GM18498 (cell line): ENCODE measurements around the gene CHST8.

ENCODE experiments used
- ATAC-seq: cut with Tn5 transposase; IDR thresholded peaks from one replicate; pipeline ENCODE4 v1.9.1; 2021; ENCODE audit warnings: mild to moderate bottlenecking, moderate library complexity; ENCODE audit not compliant: unreplicated experiment

CHST8 gene

DNA sequence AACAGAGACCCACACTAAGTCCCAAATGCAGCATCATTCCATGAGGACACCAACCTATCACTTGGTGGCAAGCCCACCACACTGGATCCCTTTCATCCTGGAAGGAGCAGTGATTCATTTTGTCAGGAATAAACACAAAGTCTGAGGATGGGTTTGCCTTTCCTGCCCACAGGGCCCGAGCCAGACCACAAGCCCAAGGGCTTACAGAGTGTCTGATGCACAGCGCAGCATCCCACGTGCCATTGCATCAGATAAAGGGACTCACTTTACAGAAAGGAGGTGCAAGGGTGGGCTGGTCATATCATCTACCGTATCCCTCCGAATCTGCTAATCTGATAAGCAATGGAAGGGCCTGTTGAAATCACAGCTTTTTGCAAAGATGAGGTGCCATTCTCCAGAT lies 162.7 kb downstream of the CHST8 start:
- ATAC-seq = no peak

- no peak for ATAC-seq
Measured at GRCh38 chr19:33785795-33786194, 164.0 kb downstream of the CHST8 start.

DNA sequence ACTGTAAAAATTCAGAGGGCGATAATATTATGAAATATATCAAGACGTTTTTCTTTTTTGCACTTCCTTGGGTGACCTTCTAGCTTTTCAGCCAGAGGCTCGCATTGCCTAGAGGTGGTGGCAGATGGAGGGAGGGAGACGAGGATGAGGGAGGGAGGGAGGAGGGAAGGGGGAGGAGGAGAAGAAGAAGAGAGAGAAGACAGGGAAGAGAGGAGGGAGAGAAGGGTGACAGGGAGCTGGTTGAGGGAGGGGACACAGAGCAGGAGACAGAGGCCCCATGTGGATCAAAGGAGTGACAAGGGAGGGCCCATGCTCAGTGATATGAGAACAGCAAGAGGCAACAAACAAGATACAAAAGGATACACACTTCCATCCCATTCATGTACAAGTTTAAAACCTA lies 166.9 kb downstream of the CHST8 start:
- no peak for ATAC-seq

- no peak for ATAC-seq
Measured at GRCh38 chr19:33789344-33789743, 167.6 kb downstream of the CHST8 start.

DNA sequence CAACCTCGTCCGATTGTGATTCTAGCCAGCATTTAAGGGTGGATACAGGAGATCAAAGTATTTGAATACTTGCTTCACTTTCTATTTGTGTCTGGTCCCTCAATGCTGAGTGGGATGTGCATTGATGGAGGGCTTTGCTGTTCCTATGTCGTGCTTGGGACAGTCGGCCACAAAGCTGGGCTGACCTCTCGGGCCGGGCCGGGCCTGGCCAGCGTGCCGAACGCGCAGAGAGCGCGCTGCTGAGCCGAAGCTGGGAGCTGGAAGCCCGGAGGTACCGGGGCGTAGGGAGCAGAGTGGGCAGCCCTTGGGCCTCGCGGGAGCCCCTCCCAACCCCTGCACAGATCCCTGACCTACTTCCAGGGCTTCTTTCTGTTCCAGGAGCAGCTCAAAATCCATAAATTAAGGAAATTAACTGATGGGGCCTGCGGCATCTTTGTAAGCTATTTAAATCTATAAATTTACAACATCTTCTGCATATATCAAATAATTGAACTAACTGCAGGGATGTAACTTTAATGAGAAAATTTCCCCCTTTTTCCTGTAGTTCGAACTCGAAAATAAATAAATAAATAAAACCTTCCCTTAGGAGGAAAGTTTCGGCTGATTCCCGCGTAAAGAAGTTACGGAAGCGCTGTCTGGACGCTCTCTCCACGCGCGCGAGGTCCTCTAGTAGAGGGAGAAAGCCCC lies 173.1 kb downstream of the CHST8 start:
- ATAC-seq = no peak

DNA sequence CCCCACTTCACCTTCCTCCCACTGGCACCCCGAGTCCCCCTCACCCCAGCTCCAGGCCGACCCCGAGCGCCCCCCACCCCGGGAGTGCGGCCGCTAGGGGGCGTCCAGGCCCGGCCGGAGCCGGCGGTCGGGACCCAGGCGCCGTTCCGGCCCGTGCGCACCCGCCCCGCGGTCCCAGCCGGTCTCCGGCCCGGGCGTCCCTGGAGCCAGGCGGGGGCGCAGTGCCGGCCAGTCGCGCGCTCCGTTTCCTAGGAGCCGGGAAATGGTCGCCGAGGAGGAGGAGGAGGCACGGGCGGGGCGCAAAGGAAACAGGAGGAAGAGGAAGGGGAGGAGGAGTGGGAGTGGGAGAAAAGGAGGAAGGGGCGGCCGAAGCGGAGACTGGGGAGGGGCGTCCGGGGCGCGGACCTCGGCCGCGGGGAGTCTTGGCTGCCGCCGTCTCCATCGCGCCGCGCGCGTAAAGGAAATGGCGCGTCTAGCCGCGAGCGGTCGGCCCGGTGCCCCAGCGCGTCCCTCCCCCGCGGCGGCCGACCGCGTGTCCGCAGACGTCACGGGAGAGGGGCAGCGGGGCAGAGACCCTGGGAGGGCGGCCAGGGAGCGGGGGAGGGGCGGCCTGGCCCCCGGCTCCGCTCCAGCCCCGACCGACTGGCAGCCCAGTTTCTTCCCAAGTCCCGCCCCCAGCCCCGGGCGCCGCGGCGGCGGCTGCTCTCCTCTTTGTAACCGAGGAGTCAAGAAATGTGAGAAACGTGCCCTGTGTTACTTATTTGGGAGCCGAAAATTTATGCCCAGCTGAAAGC lies 173.8 kb downstream of the CHST8 start:
- ATAC-seq = no peak

DNA sequence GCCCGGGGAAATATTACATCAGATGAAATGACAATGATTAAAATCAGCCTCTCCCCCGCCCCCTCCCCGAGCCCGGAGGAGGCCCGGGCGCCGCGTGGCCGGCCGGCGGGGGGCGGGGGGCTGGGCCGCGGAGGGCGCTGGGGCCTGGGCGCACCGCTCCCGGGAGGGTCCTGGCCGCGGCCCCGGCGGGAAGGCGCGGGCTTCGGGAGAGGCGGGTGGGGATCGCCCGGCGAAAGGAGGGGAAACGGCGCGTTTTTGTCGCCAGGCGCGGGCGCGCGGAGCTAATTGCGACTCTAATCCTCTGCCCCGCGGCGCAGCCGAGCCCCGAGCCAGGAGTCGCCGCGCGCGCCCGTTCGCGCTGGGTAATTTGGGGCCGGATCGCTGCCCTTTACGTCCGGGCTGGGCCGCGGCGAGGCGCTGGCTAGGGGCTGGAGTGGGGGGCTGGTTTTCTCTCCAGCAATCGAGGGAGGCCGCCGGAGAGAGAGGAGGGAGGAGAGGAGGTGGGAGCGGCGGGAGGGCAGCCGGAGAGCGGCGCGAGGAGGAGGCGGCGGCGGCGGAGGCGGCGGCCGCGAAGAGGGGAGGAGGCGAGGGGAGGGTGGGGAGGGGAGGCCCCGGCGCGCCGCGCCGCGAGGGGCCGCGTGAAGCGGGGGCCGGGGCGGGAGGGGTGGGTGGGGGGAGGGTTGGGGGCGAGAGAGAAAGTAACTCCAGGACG lies 174.6 kb downstream of the CHST8 start, which contains the start of gene KCTD15:
TSS of gene KCTD15 (plus strand) at position 707 of the 712 bp plus-strand sequence. CDS start 3,585 bp downstream, outside the sequence.
- ATAC-seq = no peak

GRCh38 chr19:33797802-33798671 lies 176.3 kb downstream of the CHST8 start:
- no peak for ATAC-seq

GRCh38 chr19:33798681-33799111 lies 176.9 kb downstream of the CHST8 start:
- ATAC-seq = no peak

- no peak for ATAC-seq
Measured at GRCh38 chr19:33799476-33799875, 177.7 kb downstream of the CHST8 start.

GRCh38 chr19:33800012-33800680 lies 178.4 kb downstream of the CHST8 start:
- ATAC-seq = no peak

GRCh38 chr19:33801411-33801810 lies 179.7 kb downstream of the CHST8 start:
- ATAC-seq = no peak

- no peak for ATAC-seq
Measured at GRCh38 chr19:33802001-33802400, 180.2 kb downstream of the CHST8 start.

GRCh38 chr19:33802801-33803200 lies 181.0 kb downstream of the CHST8 start:
- ATAC-seq = no peak

- ATAC-seq = no peak
Measured at GRCh38 chr19:33803383-33803782, 181.6 kb downstream of the CHST8 start.

- no peak for ATAC-seq
Measured at GRCh38 chr19:33804021-33804799, 182.5 kb downstream of the CHST8 start.

DNA sequence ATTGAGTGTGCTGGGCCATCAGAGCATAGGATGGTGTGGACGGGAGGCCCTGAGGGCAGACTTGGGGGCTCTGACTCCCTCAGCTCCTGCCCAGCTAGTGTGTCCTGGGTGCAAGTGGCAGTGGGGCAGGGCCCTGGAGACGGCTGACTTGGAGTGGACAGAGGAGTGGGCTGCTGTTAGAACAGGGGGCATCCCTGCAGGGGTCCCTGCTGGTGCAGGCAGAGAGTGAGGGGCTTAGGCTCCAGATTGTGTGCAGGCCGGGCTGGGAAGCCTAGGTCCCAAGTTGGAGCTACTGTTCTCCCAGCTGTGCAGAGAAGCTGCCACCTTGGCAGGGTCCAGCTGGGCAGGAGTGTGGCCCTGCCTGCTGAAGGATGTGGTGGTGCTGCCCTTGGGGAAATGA lies 183.6 kb downstream of the CHST8 start:
- no peak for ATAC-seq

DNA sequence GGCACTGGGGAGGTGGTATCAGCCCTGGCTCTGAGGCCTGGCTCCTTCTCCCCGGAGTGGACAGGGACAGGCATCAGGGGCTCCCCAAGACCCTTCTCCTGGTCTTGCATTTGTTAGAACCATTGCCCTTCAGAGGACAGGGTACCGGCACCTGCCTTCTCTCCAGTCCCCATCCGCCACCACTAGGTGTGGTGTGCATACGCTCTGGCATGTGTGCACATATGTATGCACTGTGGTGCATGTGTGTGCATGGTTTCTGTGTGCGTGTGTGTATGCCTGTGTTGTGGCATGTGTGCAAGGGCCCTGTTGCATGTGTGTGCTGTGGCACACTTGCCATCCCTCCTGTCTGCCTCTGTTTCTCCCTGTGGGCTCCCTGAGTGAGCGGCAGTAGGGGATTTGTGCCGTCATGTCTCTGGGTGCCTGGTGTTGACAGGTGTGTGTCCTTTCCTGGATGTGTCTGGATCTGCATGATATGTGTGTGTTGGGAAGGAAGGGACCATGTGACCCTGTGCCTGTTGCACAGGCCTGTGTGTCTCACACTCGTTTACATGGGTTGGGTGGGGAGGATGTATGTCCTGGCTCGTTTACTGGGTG lies 184.2 kb downstream of the CHST8 start:
- no peak for ATAC-seq

DNA sequence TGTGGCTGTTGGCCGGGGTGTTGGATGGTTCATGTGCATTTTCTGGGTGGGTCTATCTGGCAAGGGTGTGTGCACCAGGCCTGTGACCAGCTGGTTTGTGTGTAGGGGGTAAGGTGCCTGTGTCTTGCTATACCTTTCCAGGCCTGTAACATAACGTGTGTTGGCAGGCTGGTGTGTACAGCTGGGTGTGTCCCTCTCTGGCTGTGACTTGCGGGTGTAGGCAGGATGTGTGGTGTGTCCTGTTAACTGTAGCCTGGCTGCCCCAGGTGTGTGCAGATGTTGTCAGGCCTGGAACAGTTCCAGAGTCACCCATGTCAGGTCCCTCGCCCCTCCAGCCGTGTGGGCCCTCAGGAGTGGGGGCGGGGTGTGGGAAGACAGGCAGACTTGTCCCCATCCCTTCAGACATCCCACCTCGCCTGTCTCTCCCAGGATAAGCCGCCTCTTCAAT lies 184.7 kb downstream of the CHST8 start:
- no peak for ATAC-seq
